NCI-H226 (cell line): Measurements from ENCODE around the gene SETD6.
"Not testable (repeated sequence)": the region's sequence is repeated elsewhere in the genome, so short reads cannot be mapped to it uniquely, and the experiment has no call there.

Source experiments
- DNase-seq: peaks from one replicate; pipeline ENCODE4 v3.0.0-alpha.2; 2015

SETD6 gene

GRCh38 chr16:58548378-58548777 lies 33.1 kb downstream of the SETD6 start:
- no peak for DNase-seq

DNA sequence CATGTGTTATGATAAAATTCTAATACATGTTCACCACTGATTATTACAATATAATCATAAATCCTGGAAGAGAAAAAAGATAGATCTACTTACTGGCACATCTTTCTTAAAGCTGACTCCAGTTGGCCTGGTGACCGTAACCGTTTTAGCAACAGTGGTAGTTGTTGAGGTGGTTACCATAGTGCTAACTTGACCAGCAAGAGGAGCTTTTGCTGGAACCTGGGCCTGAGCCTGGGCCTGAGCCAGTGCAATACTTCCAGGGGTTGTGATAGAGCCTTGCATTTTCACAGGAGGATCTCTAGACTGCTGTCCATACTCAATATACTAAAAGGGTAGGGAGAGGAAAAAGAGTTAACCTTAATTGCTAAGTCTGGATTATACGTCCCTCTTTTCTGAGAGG lies 36.2 kb downstream of the SETD6 start:
- DNase-seq: no peak

DNA sequence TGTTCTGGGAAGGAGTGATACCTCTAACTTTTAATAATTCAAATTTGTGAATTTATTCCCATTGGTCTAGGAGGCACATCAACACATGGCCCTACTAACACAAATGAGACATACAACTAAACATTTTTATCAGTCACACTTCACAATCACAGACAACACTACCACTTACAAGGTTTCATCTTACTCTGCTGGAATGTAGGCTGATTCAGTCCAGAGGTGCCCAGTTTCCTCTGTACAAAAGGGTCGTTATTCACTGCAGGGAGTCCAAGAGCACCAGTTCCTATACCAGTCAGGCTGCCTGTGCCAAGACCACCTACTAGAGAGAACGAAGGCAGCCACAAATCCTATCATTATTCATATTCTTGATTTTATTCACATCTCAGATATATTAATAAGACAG lies 41.4 kb downstream of the SETD6 start:
- DNase-seq: no peak

GRCh38 chr16:58563235-58563634 lies 47.9 kb downstream of the SETD6 start:
- DNase-seq: peak; percentile 68

- DNase-seq: no peak
Measured at GRCh38 chr16:58563775-58564174, 48.5 kb downstream of the SETD6 start.

DNA sequence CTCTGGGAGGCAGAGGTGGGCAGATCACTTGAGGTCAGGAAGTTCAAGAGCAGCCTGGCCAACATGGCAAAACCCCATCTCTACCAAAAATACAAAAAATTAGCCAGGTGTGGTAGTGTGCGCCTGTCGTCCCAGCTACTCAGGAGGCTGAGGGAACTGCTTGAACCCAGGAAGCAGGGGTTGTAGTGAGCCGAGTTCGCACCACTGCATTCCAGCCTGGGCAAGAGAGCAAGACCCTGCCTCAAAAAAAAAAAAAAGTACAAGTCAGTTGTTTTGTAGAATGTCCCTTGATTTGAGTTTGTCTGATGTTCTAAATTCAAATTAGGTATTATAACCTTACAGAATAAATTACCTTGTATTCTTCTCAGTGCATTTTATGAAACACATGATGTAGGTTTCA lies 50.4 kb downstream of the SETD6 start:
- DNase-seq: not testable (repeated sequence)
